Activated T-cell treated with anti-CD3 and anti-CD28 coated beads for 1 hour (primary cell): ENCODE data around the gene TESPA1.
"Not testable (repeated sequence)": the region's sequence is repeated elsewhere in the genome, so short reads cannot be mapped to it uniquely, and the experiment has no call there.

Source experiments
- DNase-seq: peaks from one replicate; pipeline ENCODE4 v3.0.0-alpha.2; 2020; ENCODE audit warnings: low read depth

TESPA1 gene, protein sequence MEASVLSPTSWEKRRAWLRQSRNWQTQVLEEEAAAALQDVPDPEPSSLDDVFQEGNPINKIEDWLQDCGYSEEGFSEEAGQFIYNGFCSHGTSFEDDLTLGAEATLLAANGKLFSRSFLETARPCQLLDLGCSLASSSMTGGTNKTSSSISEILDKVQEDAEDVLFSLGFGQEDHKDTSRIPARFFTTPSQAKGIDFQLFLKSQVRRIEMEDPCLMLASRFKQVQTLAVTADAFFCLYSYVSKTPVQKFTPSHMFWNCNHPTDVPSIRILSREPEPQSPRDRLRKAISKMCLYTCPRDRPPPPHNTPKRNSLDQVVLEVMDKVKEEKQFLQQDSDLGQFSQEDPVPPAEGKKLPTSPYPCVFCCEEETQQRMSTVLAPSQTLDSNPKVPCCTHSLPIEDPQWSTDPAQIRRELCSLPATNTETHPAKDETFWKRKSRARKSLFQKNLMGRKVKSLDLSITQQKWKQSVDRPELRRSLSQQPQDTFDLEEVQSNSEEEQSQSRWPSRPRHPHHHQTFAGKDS

DNA sequence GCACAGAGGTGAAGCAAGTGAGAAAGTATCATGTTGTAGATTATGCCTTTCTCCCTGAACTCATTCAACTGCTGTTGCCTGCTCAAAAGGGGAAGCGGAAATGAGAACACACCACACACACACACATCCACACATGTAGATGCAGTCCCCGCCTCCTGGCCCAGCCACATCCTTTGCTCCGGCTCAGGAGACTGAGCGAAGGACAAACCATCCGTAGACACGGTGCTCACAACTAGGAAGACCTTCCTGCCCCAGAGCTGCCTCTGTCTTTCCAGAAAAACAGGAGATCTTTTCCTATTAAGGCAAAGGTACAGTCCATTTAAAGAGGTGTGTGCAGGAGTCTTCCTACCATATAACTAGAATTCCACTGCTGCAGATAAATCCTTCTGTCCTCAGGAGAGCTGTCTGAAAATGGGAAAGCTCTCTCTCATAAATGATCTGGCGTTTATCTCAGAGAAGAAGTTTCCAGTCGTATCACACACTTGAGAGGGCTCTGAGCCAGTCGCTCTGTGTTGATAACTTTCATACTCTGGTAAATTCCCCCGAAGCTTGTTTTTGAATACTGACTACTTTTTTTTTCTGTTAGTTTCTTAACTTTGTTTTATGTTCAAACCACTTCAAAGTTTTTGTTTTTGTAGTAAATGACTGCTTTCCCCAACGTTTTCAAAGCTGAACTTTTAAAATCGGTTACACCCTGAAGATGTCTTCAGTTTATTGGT lies at the start of gene TESPA1:
Gene TESPA1, minus strand, starts transcription at position 105 of the 719 bp plus-strand sequence. CDS start 10,200 bp downstream, outside the sequence.
- peak; percentile 74 for DNase-seq

DNA sequence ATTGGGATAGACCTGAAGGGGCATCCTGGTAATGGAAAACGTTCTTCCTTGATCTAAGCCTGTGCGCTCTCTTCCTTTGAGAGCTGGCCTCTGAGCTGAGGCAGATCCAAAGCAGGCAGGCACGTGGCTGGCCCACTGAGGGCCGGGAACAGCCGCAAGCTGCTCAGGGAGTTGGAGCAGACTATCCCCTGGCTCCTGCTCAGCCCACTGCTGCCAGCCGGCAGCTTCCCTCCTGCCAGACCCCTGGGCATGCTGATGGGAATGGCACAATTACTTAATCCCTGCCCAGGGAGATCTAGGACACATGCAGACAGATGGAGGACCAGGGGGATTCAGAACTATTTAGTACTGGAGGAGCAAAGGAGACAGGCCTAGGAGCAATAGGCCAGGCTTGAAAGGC lies 49.7 kb upstream of the TESPA1 start:
- no peak for DNase-seq

GRCh38 chr12:55025508-55025907 lies 40.9 kb upstream of the TESPA1 start:
- no peak for DNase-seq

- no peak for DNase-seq
These were observed 40.0 kb upstream of the TESPA1 start for GRCh38 chr12:55024575-55024974.

DNA sequence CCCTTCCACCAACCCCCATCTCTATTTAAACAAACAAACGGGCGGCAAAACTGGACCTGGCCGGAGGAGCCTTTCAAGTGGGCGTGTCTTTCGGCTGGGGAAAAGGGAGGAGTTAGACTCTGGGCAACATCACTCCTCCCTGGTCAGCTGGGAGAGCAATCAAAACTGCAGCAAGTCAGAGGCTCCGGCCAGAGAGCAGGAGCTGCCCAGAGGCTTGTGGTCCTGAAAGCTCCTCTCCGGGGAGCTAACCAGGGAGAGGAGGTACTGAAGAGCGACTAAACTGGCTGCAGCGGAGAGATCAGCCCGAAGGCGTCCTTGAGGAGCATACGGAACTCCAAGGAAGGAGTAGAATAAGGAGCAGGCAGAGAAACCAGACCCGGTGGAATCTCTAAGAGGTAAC lies 35.2 kb upstream of the TESPA1 start, which contains the start of gene NEUROD4:
Gene NEUROD4, plus strand, starts transcription at position 191 of the 400 bp plus-strand sequence. CDS start 6,466 bp downstream, outside the sequence.
- peak; percentile 1 for DNase-seq

DNA sequence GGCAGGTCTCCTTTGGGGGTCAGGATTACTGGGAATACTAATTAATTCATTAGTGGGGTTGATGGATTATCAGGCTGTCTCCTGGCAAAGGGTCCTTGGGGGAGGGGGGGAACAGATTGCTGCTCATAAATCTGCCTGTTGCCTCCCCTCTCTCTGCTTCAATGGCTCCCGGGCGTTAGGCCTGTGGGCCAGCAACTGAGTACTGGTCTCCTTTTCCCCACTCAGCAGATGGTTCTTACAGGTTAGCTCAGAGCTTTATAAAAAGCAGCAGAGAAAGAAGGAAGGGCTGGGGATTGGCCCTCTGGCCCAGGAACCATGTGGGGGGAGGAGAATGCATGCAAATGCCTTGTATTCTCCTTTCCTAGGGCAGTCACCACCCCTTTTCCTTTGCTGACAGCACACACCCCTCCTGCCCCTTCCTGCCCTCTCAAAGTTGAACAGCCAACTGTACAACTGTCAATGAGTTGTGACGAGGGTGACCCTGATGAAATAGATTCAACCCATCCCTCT lies 32.9 kb upstream of the TESPA1 start:
- DNase-seq, result no peak

DNA sequence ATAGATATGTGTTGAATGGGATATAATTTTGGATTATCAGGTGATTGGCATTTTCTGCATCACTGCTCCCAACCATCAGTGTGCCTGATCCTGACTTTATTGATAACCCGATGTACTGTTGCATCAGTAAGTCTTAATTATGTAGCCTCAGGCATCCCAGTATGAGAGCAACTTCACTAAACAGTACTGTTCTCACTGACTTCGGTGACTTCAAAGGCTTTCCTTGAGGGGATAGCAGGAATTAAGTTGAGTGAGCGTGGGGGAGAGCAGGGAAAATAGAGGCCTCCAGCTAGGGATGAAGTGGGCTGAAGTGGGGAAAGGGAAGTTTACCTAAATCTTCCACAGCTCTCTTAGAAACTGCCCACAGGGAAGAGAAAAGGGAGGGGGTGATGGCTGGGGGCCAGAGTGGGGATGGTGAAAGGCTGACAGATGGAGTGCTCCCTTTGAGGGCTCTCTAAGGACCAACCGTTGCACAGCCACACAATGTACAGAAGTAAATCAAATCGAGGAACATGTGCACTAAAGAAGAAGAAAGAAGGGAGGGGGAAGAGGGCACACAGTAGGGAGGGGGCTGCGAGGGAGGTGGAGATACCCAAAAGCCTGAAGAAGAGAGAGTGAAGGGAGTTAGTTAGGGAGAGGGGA lies 24.5 kb upstream of the TESPA1 start:
- DNase-seq, result no peak

DNA sequence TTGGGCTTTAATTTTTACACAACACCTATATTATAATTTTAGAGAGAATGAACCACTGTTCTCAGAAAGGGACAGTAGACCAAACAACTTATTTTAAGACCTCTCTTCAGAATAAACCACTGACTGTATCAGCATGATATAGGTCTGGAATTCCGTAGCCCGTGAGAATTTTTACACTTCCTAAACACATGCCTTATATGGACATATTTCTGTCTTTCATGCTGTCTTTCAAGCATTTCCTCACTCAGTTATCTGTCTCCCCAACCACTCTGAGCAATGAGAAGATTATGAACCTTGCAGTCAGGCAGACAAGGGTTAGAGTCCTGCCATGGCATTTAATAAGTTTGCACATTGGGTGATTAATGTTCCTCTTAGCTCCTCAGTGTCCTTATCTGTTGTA lies 17.8 kb upstream of the TESPA1 start:
- DNase-seq, result no peak

- no peak for DNase-seq
These were observed 16.8 kb upstream of the TESPA1 start for GRCh38 chr12:55001198-55001868.

- no peak for DNase-seq
These were observed 14.5 kb upstream of the TESPA1 start for GRCh38 chr12:54998958-54999510.

DNA sequence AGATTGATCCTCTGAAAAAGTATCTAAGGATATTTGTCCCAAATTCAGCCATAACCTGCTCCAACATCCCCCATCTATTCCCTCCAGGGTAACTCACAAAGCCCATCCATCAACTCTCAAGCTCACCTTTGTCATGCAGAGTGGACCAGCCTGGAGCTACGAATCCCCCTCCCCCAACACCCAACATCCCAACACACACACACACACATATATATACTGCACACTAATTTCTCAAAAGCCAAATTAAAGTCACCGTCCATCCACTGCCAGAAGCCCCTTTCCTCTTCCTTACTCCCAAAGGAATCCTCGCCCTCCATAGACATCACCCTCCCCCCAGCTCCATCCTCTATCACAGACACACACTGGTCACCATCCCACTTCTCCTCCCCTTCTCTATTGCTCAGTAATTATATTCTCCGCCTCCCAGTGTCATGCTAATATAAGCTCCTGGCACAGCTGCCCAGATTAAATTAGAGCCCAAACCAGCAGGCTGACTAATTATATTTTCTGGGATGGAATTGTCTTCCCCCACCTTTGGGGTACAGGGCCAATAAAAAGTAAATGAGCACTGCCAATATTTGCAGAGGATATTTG lies 13.5 kb upstream of the TESPA1 start:
- no peak for DNase-seq

GRCh38 chr12:54996205-54996604 lies 11.6 kb upstream of the TESPA1 start:
- DNase-seq, result no peak

- DNase-seq, result peak; percentile 35
These were observed 8.7 kb upstream of the TESPA1 start for GRCh38 chr12:54993181-54993835.

DNA sequence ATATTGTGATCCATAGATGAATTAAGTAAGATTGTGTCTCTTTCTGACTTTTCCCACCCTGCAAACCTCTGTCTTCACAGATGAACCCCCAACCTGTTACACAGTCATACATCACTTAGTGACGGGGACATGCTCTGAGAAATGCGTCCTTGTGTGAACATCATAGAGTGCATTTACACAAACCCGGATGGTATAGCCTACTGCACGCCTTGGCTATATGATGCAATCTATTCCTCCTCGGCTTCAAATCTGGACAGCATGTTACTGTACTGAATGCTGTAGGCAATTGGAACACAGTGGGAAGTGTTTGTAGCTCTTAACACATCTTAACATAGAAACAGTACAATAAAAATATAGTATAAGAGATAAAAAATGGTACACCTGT lies 7.4 kb upstream of the TESPA1 start:
- DNase-seq, result no peak

DNA sequence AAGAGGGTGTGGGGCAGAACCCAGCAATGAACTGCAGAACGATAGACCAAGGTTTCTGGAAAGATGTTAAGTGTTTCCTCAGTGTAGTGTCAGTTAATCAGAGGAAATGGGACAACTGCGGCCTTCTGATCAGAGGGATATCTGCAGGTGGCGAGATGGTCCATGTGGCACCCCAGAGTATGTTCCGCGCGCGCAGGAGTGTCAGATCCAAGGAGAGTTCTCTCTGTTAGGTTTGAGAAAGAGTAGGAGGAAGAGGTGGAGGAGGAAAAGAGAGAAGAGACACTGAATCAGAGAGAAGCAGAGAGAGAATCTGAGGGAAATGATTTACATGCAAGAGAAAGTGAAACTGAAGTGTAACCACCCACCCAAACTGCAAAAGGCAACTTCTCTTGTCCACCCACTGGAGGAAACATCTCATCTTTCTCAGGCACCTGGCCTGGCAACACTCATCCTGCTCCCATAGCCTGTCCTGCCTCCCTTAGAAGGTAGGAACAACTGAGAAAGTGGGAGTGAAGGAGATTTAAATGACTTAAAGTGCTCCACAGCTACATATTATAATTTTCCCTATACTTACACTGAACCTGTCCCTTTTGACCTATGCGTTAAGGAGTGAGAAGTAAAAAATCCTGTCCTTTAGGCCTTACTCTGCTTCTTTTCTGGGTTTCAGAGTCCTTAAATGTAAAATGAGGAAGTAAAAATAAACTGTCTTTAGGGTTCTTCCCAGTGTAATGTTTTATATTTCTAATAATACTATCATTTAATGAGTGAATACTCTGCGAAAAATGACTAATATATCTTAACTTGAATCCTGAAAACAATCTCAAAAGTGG lies 6.8 kb upstream of the TESPA1 start:
- DNase-seq, result peak; percentile 11

GRCh38 chr12:54989829-54990228 lies 5.3 kb upstream of the TESPA1 start:
- DNase-seq, result no peak

DNA sequence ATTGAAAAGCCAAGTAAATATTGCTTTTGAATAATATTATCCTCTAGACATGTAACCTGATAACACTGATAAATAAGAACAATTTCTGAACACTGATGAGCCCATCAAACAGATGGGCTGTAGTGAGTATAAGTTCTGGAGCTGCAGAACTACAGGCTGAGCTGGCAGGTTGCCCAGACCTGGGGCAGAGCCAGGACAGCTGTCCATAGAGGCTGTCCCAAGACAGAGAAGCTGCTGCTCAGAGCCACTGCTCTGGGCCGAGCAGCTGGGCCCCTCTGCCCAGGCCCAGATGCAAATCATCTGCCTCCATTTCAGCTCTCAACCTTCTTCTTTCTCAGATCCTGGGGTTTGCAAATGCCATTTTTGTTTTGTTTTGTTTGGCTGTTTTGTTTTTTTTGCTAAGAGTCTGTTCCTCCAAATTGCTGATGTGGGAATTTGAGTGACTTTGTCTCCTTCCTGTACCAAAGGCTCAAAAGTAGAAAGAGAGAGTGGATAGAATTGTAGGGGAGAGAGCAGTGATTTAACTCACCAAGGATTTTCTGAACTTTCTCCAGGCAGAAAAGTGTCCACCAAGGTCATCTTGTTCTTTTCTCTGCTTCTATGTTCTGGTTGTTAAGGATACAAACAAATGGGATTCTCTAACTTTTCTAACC lies 4.0 kb upstream of the TESPA1 start:
- no peak for DNase-seq

DNA sequence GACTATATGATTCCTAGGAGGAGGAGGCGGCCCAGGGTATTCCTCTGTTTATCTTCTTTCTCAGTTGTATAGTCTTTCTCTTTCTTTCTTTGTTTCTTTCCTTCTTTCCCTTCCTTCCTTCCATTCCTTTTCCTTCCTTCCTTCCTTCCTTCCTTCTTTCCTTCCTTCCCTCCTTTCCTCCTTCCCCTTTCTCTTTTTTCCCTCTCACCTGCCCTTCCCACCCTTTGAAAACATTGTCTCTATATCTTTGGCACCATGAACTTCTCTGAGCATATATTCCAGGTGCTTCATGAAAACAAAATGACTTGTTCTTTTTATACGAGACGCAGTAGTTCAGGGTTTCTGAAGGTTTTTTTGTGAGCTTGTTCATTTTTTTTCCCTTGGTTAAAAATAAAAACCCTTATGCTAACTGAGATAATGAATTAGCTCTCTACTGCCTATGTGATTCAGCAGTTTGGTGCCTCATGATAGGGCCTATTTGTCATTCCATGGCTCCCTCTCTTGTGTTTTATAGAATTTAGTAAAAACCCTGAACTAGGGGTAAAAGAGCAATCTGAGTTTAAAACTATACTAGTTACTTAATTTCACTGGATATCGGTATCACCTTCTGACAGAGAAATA lies 3.2 kb upstream of the TESPA1 start:
- no peak for DNase-seq

DNA sequence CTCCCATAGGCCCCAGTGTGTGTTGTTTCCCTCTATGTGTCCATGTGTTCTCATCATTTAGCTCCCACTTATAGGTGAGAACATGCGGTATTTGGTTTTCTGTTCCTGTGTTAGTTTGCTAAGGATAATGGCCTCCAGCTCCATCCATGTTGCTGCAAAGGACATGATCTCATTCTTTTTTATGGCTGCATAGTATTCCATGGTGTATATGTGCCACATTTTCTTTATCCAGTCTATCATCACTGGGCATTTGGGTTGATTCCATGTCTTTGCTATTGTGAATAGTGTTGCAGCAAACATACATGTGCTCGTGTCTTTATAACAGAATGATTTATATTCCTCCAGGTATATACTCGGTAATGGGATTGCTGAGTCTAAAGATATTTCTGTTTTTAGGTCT lies 2.2 kb upstream of the TESPA1 start:
- DNase-seq, result not testable (repeated sequence)
